Measurements from ENCODE around the gene XRCC6. TPM values are rescaled to one million over a fixed set of nuclear protein-coding genes. Genes with fewer than 3 reads are reported as not detected.

The XRCC6 gene
- total and polyA plus RNA-seq, 12 donors: 122 to 498 (median 240) TPM

DNA sequence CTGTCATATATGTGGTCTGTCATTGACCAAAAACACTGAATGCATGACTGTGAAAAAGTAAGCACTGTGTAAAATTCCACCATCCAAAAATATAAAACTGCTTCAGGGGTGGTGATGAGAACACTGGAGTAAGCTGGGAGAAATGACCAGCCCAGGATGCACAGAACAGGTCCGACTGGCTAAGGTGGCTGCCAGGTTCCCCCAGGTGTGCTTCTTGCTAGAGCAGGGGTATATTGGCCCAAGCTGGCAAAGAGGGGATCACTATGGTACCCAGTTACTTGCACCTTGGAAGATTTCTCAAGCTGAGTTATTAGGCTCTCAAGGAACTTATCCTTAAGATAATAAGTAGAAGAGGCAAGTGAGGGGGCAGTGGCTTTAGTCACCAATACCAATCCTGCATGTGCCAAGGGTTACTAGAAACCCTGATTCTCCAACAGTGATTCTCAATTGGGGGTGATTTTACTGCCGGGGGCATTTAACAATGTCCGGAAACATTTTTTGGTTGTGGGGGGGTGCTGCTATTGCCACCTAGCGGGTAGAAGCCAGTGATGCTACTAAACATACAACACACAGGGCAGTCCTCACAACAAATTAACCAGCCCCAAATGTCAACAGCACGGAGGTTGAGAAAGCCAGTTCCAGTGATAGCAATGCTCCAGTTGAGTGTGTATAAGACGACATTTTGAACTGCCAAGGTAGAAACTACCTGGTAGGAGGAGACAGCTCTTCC lies 51.9 kb downstream of the XRCC6 start:
- H3K27ac ChIP-seq: no peak overlapping the region
- peak in 1 of 7 donors; percentile 39 for DNase-seq
- H3K9me3 ChIP-seq (replicated peaks in 1 of 3): no peaks in the 10 kb centered on the region
- H3K27me3 ChIP-seq: no peaks in the 10 kb centered on the region
- 70 to 80% (median 76%) methylated on average over 6 of the region's 6 CpGs for WGBS, 4 donors
- no peaks in the 10 kb centered on the region for H3K4me1 ChIP-seq (replicated peaks in 1 of 2)
- H3K4me3 ChIP-seq: no peak overlapping the region
- intact Hi-C loops (cut with DNase I): no loop called here
- peaks cover 0 to 29% of the 10 kb centered on the region in 2 donors for H3K36me3 ChIP-seq (replicated peaks in 1 of 2)
- TF ChIP-seq POLR2A (IDR thresholded peaks at IDR 0.05): no peak
- TF ChIP-seq, protein P1, sequence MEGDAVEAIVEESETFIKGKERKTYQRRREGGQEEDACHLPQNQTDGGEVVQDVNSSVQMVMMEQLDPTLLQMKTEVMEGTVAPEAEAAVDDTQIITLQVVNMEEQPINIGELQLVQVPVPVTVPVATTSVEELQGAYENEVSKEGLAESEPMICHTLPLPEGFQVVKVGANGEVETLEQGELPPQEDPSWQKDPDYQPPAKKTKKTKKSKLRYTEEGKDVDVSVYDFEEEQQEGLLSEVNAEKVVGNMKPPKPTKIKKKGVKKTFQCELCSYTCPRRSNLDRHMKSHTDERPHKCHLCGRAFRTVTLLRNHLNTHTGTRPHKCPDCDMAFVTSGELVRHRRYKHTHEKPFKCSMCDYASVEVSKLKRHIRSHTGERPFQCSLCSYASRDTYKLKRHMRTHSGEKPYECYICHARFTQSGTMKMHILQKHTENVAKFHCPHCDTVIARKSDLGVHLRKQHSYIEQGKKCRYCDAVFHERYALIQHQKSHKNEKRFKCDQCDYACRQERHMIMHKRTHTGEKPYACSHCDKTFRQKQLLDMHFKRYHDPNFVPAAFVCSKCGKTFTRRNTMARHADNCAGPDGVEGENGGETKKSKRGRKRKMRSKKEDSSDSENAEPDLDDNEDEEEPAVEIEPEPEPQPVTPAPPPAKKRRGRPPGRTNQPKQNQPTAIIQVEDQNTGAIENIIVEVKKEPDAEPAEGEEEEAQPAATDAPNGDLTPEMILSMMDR (IDR thresholded peaks at IDR 0.05): peak in 1 of 6 experiments; percentile 16

- intact Hi-C loops (cut with DNase I): no loop called here
- H3K36me3 ChIP-seq (replicated peaks in 1 of 2): peaks cover 0 to 47% of the 10 kb centered on the region in 2 donors
Measured at GRCh38 chr22:41674846-41675340, 53.8 kb downstream of the XRCC6 start.

GRCh38 chr22:41676134-41676533 lies 55.0 kb downstream of the XRCC6 start:
- TF ChIP-seq, protein P1 (IDR thresholded peaks at IDR 0.05): no peak
- TF ChIP-seq POLR2A (IDR thresholded peaks at IDR 0.05): no peak
- no peak for DNase-seq
- 86 to 97% (median 93%) methylated on average over 4 of the region's 4 CpGs for WGBS, 4 donors
- H3K36me3 ChIP-seq (replicated peaks in 1 of 2): peaks cover 0 to 50% of the 10 kb centered on the region in 2 donors
- H3K27me3 ChIP-seq: no peaks in the 10 kb centered on the region
- peaks cover 0 to 2% of the 10 kb centered on the region in 2 donors for H3K4me1 ChIP-seq (replicated peaks in 1 of 2)
- no peak overlapping the region for H3K27ac ChIP-seq
- intact Hi-C loops (cut with DNase I): no loop called here
- H3K9me3 ChIP-seq (replicated peaks in 1 of 3): no peaks in the 10 kb centered on the region
- no peak overlapping the region for H3K4me3 ChIP-seq

More at GRCh38 chr22:41674846-41675340, 53.8 kb downstream of the XRCC6 start:
- H3K27me3 ChIP-seq: no peaks in the 10 kb centered on the region
- no peak for TF ChIP-seq POLR2A (IDR thresholded peaks at IDR 0.05)
- TF ChIP-seq, protein P1 (IDR thresholded peaks at IDR 0.05): no peak
- H3K27ac ChIP-seq: no peak overlapping the region
- no peaks in the 10 kb centered on the region for H3K9me3 ChIP-seq (replicated peaks in 1 of 3)
- no peak for DNase-seq
- no peaks in the 10 kb centered on the region for H3K4me1 ChIP-seq (replicated peaks in 1 of 2)
- 90 to 93% (median 92%) methylated on average over 12 of the region's 12 CpGs for WGBS, 4 donors
- no peak overlapping the region for H3K4me3 ChIP-seq

DNA sequence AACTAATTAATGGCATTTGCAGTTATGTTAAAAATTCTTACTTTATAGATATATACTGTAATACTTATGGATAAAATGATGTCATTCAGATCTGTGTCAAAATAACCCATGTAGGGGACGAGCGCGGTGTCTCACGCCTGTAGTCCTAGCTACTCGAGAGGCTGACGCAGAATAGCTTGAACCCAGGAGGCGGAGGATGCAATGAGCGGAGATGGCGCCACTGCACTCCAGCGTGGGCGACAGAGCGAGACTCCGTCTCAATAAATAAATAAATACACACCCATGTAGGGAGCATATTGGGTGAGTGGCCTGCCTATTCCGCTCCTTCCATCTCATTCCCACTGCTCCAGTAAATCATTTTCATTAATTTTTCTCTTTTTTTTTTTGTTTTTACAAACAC lies 60.5 kb downstream of the XRCC6 start:
- H3K36me3 ChIP-seq (replicated peaks in 1 of 2): peaks cover 0 to 30% of the 10 kb centered on the region in 2 donors
- peak in 2 of 7 donors; percentile 23 to 38 for DNase-seq
- TF ChIP-seq POLR2A (IDR thresholded peaks at IDR 0.05): no peak
- TF ChIP-seq, protein P1 (IDR thresholded peaks at IDR 0.05): no peak
- no peaks in the 10 kb centered on the region for H3K27me3 ChIP-seq
- intact Hi-C loops (cut with DNase I): no loop called here
- peaks cover 0 to 8% of the 10 kb centered on the region in 2 donors for H3K4me1 ChIP-seq (replicated peaks in 1 of 2)
- peak overlapping the region; percentile 39 to 91 (median 55) for H3K27ac ChIP-seq
- no peaks in the 10 kb centered on the region for H3K9me3 ChIP-seq (replicated peaks in 1 of 3)
- WGBS, 4 donors: 51 to 67% (median 56%) methylated on average over 14 of the region's 14 CpGs
- peak overlapping the region in 2 of 4 donors; percentile 37 to 57 for H3K4me3 ChIP-seq

All from adrenal gland (tissue), 12 donors.